Activated T-cell treated with anti-CD3 and anti-CD28 coated beads, Interleukin-2, amount 50 U/mL, for 4 hours (primary cell): ENCODE measurements around the gene HDAC4. TPM values are rescaled to one million over a fixed set of nuclear protein-coding genes. Genes with fewer than 3 reads are reported as not detected.

Experiments used
- ATAC-seq, 2 donors: fragments of 200-7000 bp; cut with Tn5 transposase; one replicate each; pipeline ENCODE4 v1.10.0; 2021
- DNase-seq: peaks from one replicate; pipeline ENCODE4 v3.0.0-alpha.2; 2020
- H3K27me3 Mint-ChIP-seq: one replicate; pipeline ENCODE4 v1.8.0; 2021; ENCODE audit warnings: low read depth, mixed read lengths
- H3K36me3 Mint-ChIP-seq: one replicate; pipeline ENCODE4 v1.8.0; 2022; ENCODE audit warnings: mixed read lengths; ENCODE audit not compliant: insufficient read depth
- H3K4me1 Mint-ChIP-seq: one replicate; pipeline ENCODE4 v1.8.0; 2021; ENCODE audit warnings: low read depth, mixed read lengths
- H3K4me3 Mint-ChIP-seq: one replicate; pipeline ENCODE4 v1.8.0; 2021; ENCODE audit warnings: mild to moderate bottlenecking, moderate library complexity, mixed read lengths
- H3K9me3 Mint-ChIP-seq: one replicate; pipeline ENCODE4 v1.8.0; 2021; ENCODE audit warnings: mixed read lengths
- total RNA-seq, 3 donors: library from RNA; stranded (reverse); gene quantifications; one replicate each; pipeline ENCODE4 v1.2.1, GENCODE V29; 2021

The HDAC4 gene
- total RNA-seq, 3 donors from 2014 or later = 30.4 to 34.1 (median 31.9) TPM

DNA sequence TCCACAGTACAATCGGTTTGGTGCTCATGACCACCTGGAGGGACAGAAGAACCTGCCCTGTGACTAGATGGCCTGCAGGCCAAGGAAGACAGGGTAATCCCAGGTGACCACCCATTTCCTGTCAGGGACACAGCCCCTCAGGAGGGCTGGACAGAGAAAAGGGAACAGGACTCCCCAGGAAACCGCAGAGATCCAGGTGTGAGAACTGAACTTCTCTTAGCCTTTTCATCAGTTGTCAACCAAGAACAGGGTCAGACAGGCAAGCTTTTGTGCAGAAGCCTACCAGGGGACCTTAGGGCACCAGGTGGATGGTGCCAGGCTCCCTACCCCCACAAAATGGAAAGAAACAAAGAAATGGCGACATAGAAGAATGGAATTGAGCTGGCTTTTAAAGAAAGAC lies 132.3 kb downstream of the HDAC4 start:
- Mint-ChIP-seq H3K36me3 (peaks cover 8% of the 10 kb centered on the region), H3K4me1 (peaks cover 88% of the 10 kb centered on the region), H3K4me3 (peak overlapping the region; percentile 8), H3K9me3 (no peaks in the 10 kb centered on the region), H3K27me3 (no peaks in the 10 kb centered on the region)
- ATAC-seq (no peak), DNase-seq (no peak)

- H3K4me3 Mint-ChIP-seq = no peak overlapping the region
- ATAC-seq (no peak), DNase-seq (no peak)
- no peaks in the 10 kb centered on the region for H3K27me3 Mint-ChIP-seq
- H3K9me3 Mint-ChIP-seq = no peaks in the 10 kb centered on the region
- H3K36me3 Mint-ChIP-seq = peaks cover 8% of the 10 kb centered on the region
- H3K4me1 Mint-ChIP-seq = peaks cover 87% of the 10 kb centered on the region
These were observed 132.7 kb downstream of the HDAC4 start for GRCh38 chr2:239268082-239268481.

DNA sequence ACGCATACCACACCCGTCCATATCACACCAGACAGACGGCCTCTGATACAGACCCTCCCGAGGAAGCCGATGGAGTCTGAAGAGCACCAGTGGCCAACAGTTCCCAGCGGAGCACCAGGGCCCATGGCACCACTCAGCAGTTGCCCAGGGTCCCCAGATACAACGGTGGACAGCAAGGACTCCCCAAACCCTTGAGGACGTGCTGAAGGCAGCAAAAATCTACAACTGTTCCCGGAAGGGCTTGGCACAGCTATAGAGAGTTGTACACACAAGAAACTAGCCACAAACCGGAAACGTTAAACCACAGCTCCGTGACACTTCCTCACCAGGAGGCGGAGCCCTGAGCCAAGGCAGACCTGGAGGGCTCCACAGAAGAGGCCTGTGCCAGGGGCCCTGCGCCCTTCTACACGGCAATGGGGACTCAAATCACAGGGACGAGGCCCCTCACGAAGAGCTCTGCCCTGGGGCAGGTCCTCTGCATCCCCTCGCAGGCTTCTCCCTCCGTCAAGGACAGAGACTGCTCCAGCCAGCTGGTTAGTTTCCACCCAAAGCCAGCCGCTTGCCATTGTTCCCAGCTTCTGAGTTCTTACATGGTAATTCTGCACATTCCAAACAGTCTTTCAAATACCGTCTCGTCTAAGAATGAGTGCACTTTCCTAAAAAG lies 133.4 kb downstream of the HDAC4 start:
- Mint-ChIP-seq H3K9me3 (no peaks in the 10 kb centered on the region), H3K27me3 (no peaks in the 10 kb centered on the region), H3K4me3 (peak overlapping the region; percentile 85), H3K4me1 (peaks cover 87% of the 10 kb centered on the region), H3K36me3 (peaks cover 5% of the 10 kb centered on the region)
- ATAC-seq (peak; percentile 87 to 88), DNase-seq (peak; percentile 85)

DNA sequence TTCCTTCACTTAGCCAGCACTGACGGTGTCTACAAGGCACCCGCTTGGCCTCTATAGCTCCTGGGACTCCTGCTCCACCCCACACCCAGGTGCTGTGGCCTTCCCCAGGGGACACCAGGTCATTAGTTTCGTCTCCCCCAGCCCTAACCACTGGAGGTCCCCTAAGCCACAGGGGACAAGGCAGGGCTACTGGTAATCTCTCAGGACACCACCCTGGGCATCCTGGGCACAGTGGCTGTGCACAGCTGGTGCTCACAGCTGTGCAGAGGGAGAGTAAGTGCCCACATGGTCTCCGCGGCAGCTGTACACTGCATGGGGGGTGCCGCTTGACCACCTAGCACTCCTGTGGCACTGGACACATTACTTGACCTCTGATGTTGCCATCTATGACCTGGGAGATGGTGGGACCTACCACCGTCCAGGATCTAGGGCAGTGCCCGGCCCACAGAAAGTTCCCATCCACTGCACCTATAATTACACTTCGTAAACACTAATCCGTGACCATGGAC lies 134.0 kb downstream of the HDAC4 start:
- Mint-ChIP-seq H3K9me3 (no peaks in the 10 kb centered on the region), H3K36me3 (peaks cover 2% of the 10 kb centered on the region), H3K4me3 (peak overlapping the region; percentile 85), H3K27me3 (no peaks in the 10 kb centered on the region), H3K4me1 (peaks cover 87% of the 10 kb centered on the region)
- no peak for DNase-seq
- no peak for ATAC-seq

DNA sequence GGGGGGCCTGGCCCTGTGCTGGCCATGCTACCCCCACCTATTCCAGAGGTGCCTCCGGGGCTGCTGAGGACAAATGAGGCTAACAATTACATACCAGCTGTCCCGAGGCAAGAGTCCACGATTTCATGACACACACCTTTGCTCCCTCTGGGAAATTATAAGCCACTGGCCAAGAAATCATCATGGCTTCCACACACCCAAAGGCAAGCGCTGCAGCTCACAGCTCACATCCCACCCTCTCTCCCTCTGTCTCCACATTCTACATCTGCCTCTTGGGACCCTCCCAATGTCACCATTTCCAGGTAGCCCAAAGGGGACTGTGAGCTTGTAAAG lies 134.4 kb downstream of the HDAC4 start:
- no peaks in the 10 kb centered on the region for H3K9me3 Mint-ChIP-seq
- H3K4me1 Mint-ChIP-seq = peaks cover 84% of the 10 kb centered on the region
- no peaks in the 10 kb centered on the region for H3K27me3 Mint-ChIP-seq
- no peak for ATAC-seq
- DNase-seq = no peak
- peak overlapping the region; percentile 85 for H3K4me3 Mint-ChIP-seq
- H3K36me3 Mint-ChIP-seq = peaks cover 2% of the 10 kb centered on the region

- Mint-ChIP-seq H3K36me3 (peaks cover 2% of the 10 kb centered on the region), H3K9me3 (no peaks in the 10 kb centered on the region), H3K4me1 (peaks cover 90% of the 10 kb centered on the region), H3K4me3 (peak overlapping the region; percentile 85), H3K27me3 (no peaks in the 10 kb centered on the region)
- ATAC-seq = no peak
- DNase-seq = no peak
These were observed 135.0 kb downstream of the HDAC4 start for GRCh38 chr2:239265681-239266433.

GRCh38 chr2:239264838-239265651 lies 135.8 kb downstream of the HDAC4 start:
- Mint-ChIP-seq H3K4me3 (peak overlapping the region; percentile 74), H3K27me3 (no peaks in the 10 kb centered on the region), H3K36me3 (peaks cover under 1% of the 10 kb centered on the region), H3K4me1 (peaks cover 93% of the 10 kb centered on the region), H3K9me3 (no peaks in the 10 kb centered on the region)
- peak; percentile 46 for DNase-seq
- ATAC-seq = peak; percentile 65 to 68

GRCh38 chr2:239264492-239264837 lies 136.4 kb downstream of the HDAC4 start:
- H3K36me3 Mint-ChIP-seq = no peaks in the 10 kb centered on the region
- peaks cover 93% of the 10 kb centered on the region for H3K4me1 Mint-ChIP-seq
- no peaks in the 10 kb centered on the region for H3K27me3 Mint-ChIP-seq
- no peaks in the 10 kb centered on the region for H3K9me3 Mint-ChIP-seq
- H3K4me3 Mint-ChIP-seq = peak overlapping the region; percentile 24
- ATAC-seq (no peak), DNase-seq (no peak)

GRCh38 chr2:239263669-239264491 lies 136.9 kb downstream of the HDAC4 start:
- Mint-ChIP-seq H3K9me3 (no peaks in the 10 kb centered on the region), H3K36me3 (no peaks in the 10 kb centered on the region), H3K4me1 (peaks cover 93% of the 10 kb centered on the region), H3K4me3 (no peak overlapping the region), H3K27me3 (no peaks in the 10 kb centered on the region)
- DNase-seq = no peak
- ATAC-seq = no peak

DNA sequence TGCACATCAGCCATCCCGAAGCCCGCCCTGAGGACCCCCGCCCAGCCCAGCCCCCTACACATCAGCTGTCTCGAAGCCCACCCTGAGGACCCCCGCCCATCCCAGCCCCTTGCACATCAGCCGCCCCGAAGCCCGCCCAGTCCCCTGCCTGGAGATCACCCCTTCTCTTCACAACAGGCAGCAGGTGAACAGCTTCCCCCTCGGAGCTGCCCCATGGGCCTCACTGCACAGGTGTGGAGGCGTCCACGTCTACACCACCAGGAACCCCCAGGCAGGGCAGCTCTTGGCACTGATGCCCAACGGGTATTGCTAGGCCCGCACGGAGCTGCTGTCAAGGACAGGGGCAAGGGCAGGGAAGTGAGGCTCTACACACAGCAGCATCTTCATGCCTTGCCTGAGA lies 137.6 kb downstream of the HDAC4 start:
- Mint-ChIP-seq H3K4me3 (no peak overlapping the region), H3K9me3 (no peaks in the 10 kb centered on the region)

DNA sequence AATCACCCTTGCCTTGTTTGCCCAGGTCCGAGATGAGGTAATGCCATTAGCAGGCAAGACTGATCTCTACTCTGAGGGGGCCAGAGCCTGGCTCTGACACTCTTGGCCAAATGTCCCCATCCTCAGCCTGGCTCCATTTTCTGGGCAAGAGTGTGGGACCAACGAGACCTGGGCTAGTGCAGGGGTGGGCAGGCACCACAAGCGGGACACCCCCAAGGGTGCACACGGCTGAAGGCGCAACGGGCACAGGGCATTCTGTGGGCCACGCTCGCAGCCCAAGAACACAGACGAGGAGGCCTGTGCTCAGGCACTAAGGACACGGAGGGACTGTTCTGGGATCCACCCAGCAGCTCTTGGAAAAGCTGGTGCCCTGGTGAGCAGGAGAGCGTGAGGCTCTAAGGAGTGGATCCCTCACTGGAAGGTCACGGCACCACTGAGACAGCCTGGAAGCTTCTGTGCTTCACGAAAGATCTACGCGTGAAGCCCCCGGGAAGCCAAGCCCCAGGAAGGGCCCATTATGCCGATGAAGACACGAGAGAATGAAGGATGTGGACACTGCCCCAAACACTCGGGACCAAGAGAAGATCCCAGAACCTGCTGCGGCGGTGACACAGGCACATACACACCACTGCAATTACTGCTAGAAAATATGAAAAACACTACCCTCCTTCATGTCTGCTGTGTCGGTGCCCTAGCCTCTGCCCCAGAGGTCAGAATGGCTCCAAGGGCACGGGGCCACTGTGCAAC lies 138.2 kb downstream of the HDAC4 start:
- DNase-seq (no peak), ATAC-seq (no peak)
- H3K4me1 Mint-ChIP-seq = peaks cover 93% of the 10 kb centered on the region
- H3K4me3 Mint-ChIP-seq = no peak overlapping the region
- peaks cover 4% of the 10 kb centered on the region for H3K9me3 Mint-ChIP-seq
- H3K27me3 Mint-ChIP-seq = no peaks in the 10 kb centered on the region
- H3K36me3 Mint-ChIP-seq = peaks cover 3% of the 10 kb centered on the region

More for the DNA sequence above, 137.6 kb downstream of the HDAC4 start:
- Mint-ChIP-seq H3K27me3 (no peaks in the 10 kb centered on the region), H3K36me3 (no peaks in the 10 kb centered on the region), H3K4me1 (peaks cover 93% of the 10 kb centered on the region)
- no peak for DNase-seq
- ATAC-seq = no peak

GRCh38 chr2:239261796-239262483 lies 138.9 kb downstream of the HDAC4 start:
- Mint-ChIP-seq H3K36me3 (peaks cover 7% of the 10 kb centered on the region), H3K4me3 (no peak overlapping the region), H3K9me3 (peaks cover 10% of the 10 kb centered on the region), H3K4me1 (peaks cover 93% of the 10 kb centered on the region), H3K27me3 (no peaks in the 10 kb centered on the region)
- no peak for ATAC-seq
- DNase-seq = no peak

DNA sequence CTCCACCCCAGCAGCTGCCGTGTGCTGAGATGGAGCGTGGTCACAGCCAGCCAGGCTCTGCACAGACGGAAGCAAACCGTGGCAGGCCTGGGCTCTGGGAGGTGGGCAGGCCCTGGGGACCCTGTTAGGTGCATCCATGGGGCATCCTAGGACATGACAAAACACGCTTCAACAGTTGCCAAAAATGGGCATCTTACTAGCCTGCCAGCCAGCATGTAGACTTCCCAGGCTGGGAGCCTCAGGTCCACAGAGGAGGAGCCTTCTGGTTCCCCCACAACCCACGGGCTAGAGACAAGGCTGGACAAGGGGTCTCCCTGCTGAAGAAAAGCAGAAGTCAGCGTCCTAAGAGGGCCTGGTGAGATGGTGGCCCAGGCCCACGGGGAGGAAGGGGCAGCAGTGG lies 139.5 kb downstream of the HDAC4 start:
- DNase-seq = no peak
- H3K4me1 Mint-ChIP-seq = peaks cover 91% of the 10 kb centered on the region
- no peak overlapping the region for H3K4me3 Mint-ChIP-seq
- H3K36me3 Mint-ChIP-seq = peaks cover 7% of the 10 kb centered on the region
- peaks cover 10% of the 10 kb centered on the region for H3K9me3 Mint-ChIP-seq
- ATAC-seq = no peak
- H3K27me3 Mint-ChIP-seq = no peaks in the 10 kb centered on the region
